Stimulated activated CD4-positive, alpha-beta T cell treated with anti-CD3 and anti-CD28 coated beads, Interleukin-2, amount 100 ng/mL, for 4 hours (primary cell): ENCODE data around the gene RLN2.
"Not testable (repeated sequence)": the region's sequence is repeated elsewhere in the genome, so short reads cannot be mapped to it uniquely, and the experiment has no call there.

Source experiments
- DNase-seq: peaks from one replicate; pipeline ENCODE4 v3.0.0-alpha.2; 2020; ENCODE audit warnings: low read depth

RLN2 gene

GRCh38 chr9:5303840-5304795 lies at the start of gene RLN2:
RLN2 (minus strand) TSS chr9:5304716; CDS start chr9:5304580, 136 bp downstream.
- DNase-seq, result not testable (repeated sequence)

GRCh38 chr9:5354184-5354583 lies 49.7 kb upstream of the RLN2 start:
- DNase-seq, result no peak

GRCh38 chr9:5352637-5353248 lies 48.2 kb upstream of the RLN2 start:
- no peak for DNase-seq

- not testable (repeated sequence) for DNase-seq
These were observed 34.8 kb upstream of the RLN2 start, which contains the start of gene RLN1 for GRCh38 chr9:5338992-5339981. RLN1 (minus strand) TSS chr9:5339876; CDS start chr9:5339746, 130 bp downstream.

- DNase-seq, result no peak
These were observed 32.2 kb upstream of the RLN2 start for GRCh38 chr9:5336688-5337087.

- not testable (repeated sequence) for DNase-seq
These were observed 26.8 kb upstream of the RLN2 start for GRCh38 chr9:5331276-5331675.

GRCh38 chr9:5326893-5327548 lies 22.5 kb upstream of the RLN2 start:
- DNase-seq, result no peak

GRCh38 chr9:5326187-5326586 lies 21.7 kb upstream of the RLN2 start:
- DNase-seq, result no peak

GRCh38 chr9:5321601-5322000 lies 17.1 kb upstream of the RLN2 start:
- DNase-seq, result not testable (repeated sequence)

- no peak for DNase-seq
These were observed 16.5 kb upstream of the RLN2 start for GRCh38 chr9:5321058-5321457.

GRCh38 chr9:5316406-5316805 lies 11.9 kb upstream of the RLN2 start:
- DNase-seq, result not testable (repeated sequence)

- no peak for DNase-seq
These were observed 10.8 kb upstream of the RLN2 start for GRCh38 chr9:5315187-5315923.

GRCh38 chr9:5310851-5311250 lies 6.3 kb upstream of the RLN2 start:
- DNase-seq, result no peak

- DNase-seq, result no peak
These were observed 1.2 kb upstream of the RLN2 start for GRCh38 chr9:5305741-5306140.

GRCh38 chr9:5301544-5301943 lies 3.0 kb downstream of the RLN2 start:
- no peak for DNase-seq

- DNase-seq, result no peak
These were observed 12.4 kb downstream of the RLN2 start for GRCh38 chr9:5292141-5292540.

- DNase-seq, result no peak
These were observed 15.9 kb downstream of the RLN2 start for GRCh38 chr9:5288591-5288990.

- no peak for DNase-seq
These were observed 18.3 kb downstream of the RLN2 start for GRCh38 chr9:5286262-5286661.

- DNase-seq, result no peak
These were observed 26.0 kb downstream of the RLN2 start for GRCh38 chr9:5278486-5278885.

- no peak for DNase-seq
These were observed 29.7 kb downstream of the RLN2 start for GRCh38 chr9:5274770-5275169.

GRCh38 chr9:5269249-5269715 lies 35.2 kb downstream of the RLN2 start:
- no peak for DNase-seq
